ENCODE data around the gene FRYL. TPM values are rescaled to one million over a fixed set of nuclear protein-coding genes. Genes with fewer than 3 reads are reported as not detected.
"Not testable (repeated sequence)": the region's sequence is repeated elsewhere in the genome, so short reads cannot be mapped to it uniquely, and the experiment has no call there.

Gene FRYL
- total RNA-seq, 1 donor: 42.0 TPM

DNA sequence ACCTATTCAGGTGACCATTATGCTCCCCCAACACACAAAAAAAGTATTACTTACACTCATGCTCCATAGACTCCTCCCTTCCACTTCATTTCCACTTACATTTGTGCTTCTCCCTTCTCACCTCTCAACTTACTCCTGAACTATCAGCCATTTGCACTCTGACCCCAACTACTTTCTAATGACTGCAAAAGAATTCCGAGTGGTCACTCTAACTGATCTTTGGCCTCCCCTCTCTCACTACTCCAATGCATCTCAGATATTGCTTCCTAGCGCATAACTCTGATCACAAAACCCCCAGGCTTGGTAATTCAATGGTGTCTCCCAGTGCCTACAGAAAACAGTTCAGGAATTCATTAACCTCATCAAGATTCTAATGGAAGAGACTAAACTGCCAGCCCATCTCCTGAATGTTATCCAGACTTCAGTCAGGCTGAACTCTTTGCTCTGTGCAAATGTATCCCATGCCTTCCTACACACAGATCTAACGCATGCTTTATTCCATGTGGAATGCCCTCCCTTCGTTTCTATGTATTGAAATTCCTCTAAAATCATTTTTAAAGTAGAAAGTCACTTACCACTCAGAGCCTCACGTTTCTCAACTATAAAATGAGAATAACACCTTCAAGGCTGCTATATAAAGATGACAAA is 61.1 kb downstream of the FRYL start:
- H3K4me3 ChIP-seq (ENCODE audit: insufficient read depth, low read length): no peak overlapping the region
- no peak overlapping the region for H3K4me2 ChIP-seq (ENCODE audit: insufficient read depth, low read length)
- no peak for DNase-seq (ENCODE audit: insufficient read length, low spot score, missing footprints)
- H3K9me3 ChIP-seq (ENCODE audit: low read depth, low read length): no peaks in the 10 kb centered on the region
- peaks cover 4% of the 10 kb centered on the region for H3K4me1 ChIP-seq (ENCODE audit: insufficient read depth, low read length)
- no peaks in the 10 kb centered on the region for H4K20me1 ChIP-seq (ENCODE audit: insufficient read depth, low read length)
- TF ChIP-seq CTCF (IDR thresholded peaks at IDR 0.05; ENCODE audit: extremely low read depth, low read depth, low read length): no peak
- H2AFZ ChIP-seq (ENCODE audit: low read length): no peak overlapping the region
- peaks cover 64% of the 10 kb centered on the region for H3K79me2 ChIP-seq (ENCODE audit: insufficient read depth, low read length)
- H3K27me3 ChIP-seq (ENCODE audit: insufficient read depth, low read length): no peaks in the 10 kb centered on the region
- no peaks in the 10 kb centered on the region for H3K36me3 ChIP-seq (ENCODE audit: insufficient read depth, low read length)
- no peak overlapping the region for H3K27ac ChIP-seq (ENCODE audit: low read depth, low read length)

- not testable (repeated sequence) for H3K36me3 ChIP-seq (ENCODE audit: insufficient read depth, low read length); H3K4me3 ChIP-seq (ENCODE audit: insufficient read depth, low read length); H3K4me2 ChIP-seq (ENCODE audit: insufficient read depth, low read length); H3K9me3 ChIP-seq (ENCODE audit: low read depth, low read length); H2AFZ ChIP-seq (ENCODE audit: low read length); H4K20me1 ChIP-seq (ENCODE audit: insufficient read depth, low read length); H3K27me3 ChIP-seq (ENCODE audit: insufficient read depth, low read length); DNase-seq (ENCODE audit: insufficient read length, low spot score, missing footprints); H3K27ac ChIP-seq (ENCODE audit: low read depth, low read length); H3K4me1 ChIP-seq (ENCODE audit: insufficient read depth, low read length)
- peaks cover 41% of the 10 kb centered on the region for H3K79me2 ChIP-seq (ENCODE audit: insufficient read depth, low read length)
These were observed 63.8 kb downstream of the FRYL start for GRCh38 chr4:48716285-48716684.

- TF ChIP-seq CTCF (IDR thresholded peaks at IDR 0.05; ENCODE audit: extremely low read depth, low read depth, low read length): no peak
- H4K20me1 ChIP-seq (ENCODE audit: insufficient read depth, low read length): no peaks in the 10 kb centered on the region
- peaks cover 4% of the 10 kb centered on the region for H3K36me3 ChIP-seq (ENCODE audit: insufficient read depth, low read length)
- DNase-seq (ENCODE audit: insufficient read length, low spot score, missing footprints): no peak
- no peak overlapping the region for H3K27ac ChIP-seq (ENCODE audit: low read depth, low read length)
- no peak overlapping the region for H3K4me3 ChIP-seq (ENCODE audit: insufficient read depth, low read length)
- no peaks in the 10 kb centered on the region for H3K27me3 ChIP-seq (ENCODE audit: insufficient read depth, low read length)
- H2AFZ ChIP-seq (ENCODE audit: low read length): no peak overlapping the region
- no peaks in the 10 kb centered on the region for H3K9me3 ChIP-seq (ENCODE audit: low read depth, low read length)
- no peak overlapping the region for H3K4me2 ChIP-seq (ENCODE audit: insufficient read depth, low read length)
- H3K79me2 ChIP-seq (ENCODE audit: insufficient read depth, low read length): peaks cover 25% of the 10 kb centered on the region
- no peaks in the 10 kb centered on the region for H3K4me1 ChIP-seq (ENCODE audit: insufficient read depth, low read length)
These were observed 69.5 kb downstream of the FRYL start for GRCh38 chr4:48710446-48711209.

- peaks cover 4% of the 10 kb centered on the region for H3K36me3 ChIP-seq (ENCODE audit: insufficient read depth, low read length)
- no peak overlapping the region for H3K4me2 ChIP-seq (ENCODE audit: insufficient read depth, low read length)
- no peak overlapping the region for H2AFZ ChIP-seq (ENCODE audit: low read length)
- no peak for TF ChIP-seq CTCF (IDR thresholded peaks at IDR 0.05; ENCODE audit: extremely low read depth, low read depth, low read length)
- H3K4me1 ChIP-seq (ENCODE audit: insufficient read depth, low read length): no peaks in the 10 kb centered on the region
- H3K27me3 ChIP-seq (ENCODE audit: insufficient read depth, low read length): no peaks in the 10 kb centered on the region
- DNase-seq (ENCODE audit: insufficient read length, low spot score, missing footprints): no peak
- no peak overlapping the region for H3K4me3 ChIP-seq (ENCODE audit: insufficient read depth, low read length)
- no peaks in the 10 kb centered on the region for H3K9me3 ChIP-seq (ENCODE audit: low read depth, low read length)
- no peak overlapping the region for H3K27ac ChIP-seq (ENCODE audit: low read depth, low read length)
- peaks cover 25% of the 10 kb centered on the region for H3K79me2 ChIP-seq (ENCODE audit: insufficient read depth, low read length)
- H4K20me1 ChIP-seq (ENCODE audit: insufficient read depth, low read length): no peaks in the 10 kb centered on the region
These were observed 70.2 kb downstream of the FRYL start for GRCh38 chr4:48709901-48710300.
